Right ventricle myocardium inferior (tissue), 1 donor: ENCODE measurements around the gene SSH2. TPM values are rescaled to one million over a fixed set of nuclear protein-coding genes. Genes with fewer than 3 reads are reported as not detected.
"Not testable (repeated sequence)": the region's sequence is repeated elsewhere in the genome, so short reads cannot be mapped to it uniquely, and the experiment has no call there.

ENCODE experiments used
- ATAC-seq: fragments of 200-7000 bp; cut with Tn5 transposase; one replicate; pipeline ENCODE4 v1.9.1; 2020; ENCODE audit warnings: mild to moderate bottlenecking, moderate library complexity
- DNase-seq: peaks from one replicate; pipeline ENCODE4 v3.0.0; 2021; ENCODE audit errors: missing footprints
- intact Hi-C: fragments of 100-400 bp; cut with DNase I; formaldehyde crosslinking; loops from one replicate; pipeline ENCODE4 v1.11.0; 2022
- total RNA-seq: library from RNA; stranded (reverse); fragmentation: NEBNext Ultra II Directional; extraction: Animal tissue kit (Norgen Biotek cat#: 25700); gene quantifications from one replicate; pipeline ENCODE4 v1.2.1, GENCODE V29; 2021
- donor health status: DM: no; HTN: yes; CAD: no; lungs with severe emphysema.

The SSH2 gene
- total RNA-seq, 1 donor from 2014 or later = 34.7 TPM

DNA sequence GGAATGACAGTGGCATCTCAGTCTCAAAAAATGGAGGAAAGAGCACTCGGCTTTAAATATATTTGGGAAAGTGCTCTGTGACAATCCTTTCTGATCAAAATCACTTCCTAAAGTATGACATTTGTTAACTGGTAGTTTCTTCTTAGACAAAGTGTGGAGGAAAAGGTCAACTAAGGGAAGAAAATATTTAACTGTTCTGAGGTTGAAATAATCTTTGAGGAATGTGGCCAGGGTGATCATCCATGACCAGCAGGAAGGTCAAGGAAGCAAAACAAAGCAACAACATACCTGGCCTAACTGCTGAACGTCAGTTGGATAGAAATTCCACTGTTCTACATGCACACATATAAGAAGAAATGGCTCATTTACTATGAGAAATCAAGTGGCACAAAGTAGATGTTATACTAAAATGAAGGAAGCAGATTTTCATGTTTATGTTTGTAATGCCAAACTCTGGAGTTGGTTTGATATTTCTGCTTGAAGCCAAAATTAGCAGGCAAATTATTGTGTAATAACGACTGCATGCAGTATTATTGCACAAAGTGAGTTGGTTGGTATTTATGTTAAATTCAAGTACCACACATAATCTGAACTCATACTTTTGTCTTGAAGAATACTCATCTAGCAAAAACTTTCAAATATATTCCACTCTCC, 220.0 kb downstream of the SSH2 start:
- DNase-seq (no peak), ATAC-seq (no peak)
- intact Hi-C loops = no loop called here

DNA sequence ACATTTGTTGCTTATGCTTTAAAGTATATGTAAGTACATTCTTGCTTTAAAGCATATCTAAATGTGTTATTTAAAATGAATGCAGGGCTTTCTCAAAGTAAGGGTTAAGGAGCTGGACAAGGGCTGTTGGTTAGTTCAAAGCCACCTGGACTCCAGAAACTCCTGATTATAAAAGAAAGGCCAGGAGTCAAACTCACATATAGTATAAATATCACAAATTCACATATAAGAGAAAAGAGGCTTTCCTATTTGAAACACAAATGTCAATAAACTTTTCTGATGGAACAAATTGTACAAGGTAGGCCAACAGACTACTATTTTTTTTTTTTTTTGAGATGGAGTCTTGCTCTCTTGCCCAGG, 222.8 kb downstream of the SSH2 start:
- ATAC-seq (no peak), DNase-seq (no peak)
- intact Hi-C loops = no loop called here

GRCh38 chr17:29706045-29706431, 224.0 kb downstream of the SSH2 start:
- ATAC-seq (no peak), DNase-seq (no peak)
- intact Hi-C loops = no loop called here

GRCh38 chr17:29705386-29705785, 224.6 kb downstream of the SSH2 start:
- intact Hi-C loops = no loop called here
- ATAC-seq (no peak), DNase-seq (no peak)

DNA sequence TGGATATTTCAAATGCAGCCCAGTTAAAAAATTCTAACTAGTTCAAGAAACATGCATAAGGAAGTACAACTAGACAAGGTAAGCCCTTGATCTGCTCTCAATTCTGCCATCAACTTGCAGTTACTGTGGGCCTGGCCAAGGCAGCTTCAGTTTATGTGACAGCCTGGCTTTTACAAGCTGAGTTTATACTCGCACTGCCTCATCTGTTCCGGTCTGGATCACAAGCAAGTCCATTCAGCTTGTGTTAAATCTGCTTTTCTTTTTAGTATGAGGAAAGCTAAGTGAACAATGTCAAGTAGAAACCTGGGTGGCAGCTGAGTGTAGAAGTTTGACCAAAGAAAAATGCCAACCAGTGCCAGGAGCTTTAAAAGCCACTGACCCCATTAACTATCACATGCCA, 230.7 kb downstream of the SSH2 start:
- ATAC-seq = no peak
- intact Hi-C loops = no loop called here
- DNase-seq = no peak

DNA sequence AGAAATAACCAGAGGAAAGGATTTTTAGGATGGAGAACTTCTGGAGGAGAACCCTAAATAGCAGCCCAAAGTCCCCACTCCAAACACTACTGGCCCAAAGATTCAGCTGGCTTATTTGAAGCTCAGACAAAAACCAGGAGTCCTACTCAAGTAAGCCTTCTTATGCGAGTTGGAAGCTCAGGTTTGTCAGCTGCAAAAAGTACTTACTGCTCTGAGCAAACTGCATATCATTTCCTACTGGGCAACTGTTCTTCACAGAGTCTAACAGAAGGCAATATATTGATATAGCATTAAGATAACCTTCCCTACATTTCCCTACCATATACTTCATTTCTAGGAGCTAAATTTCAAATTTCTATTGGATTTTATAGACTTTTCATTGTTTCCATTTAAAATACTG, 231.2 kb downstream of the SSH2 start:
- intact Hi-C loops = no loop called here
- no peak for DNase-seq
- no peak for ATAC-seq

- DNase-seq (no peak), ATAC-seq (no peak)
- intact Hi-C loops = no loop called here
Observed at GRCh38 chr17:29698019-29698777, 231.8 kb downstream of the SSH2 start.

DNA sequence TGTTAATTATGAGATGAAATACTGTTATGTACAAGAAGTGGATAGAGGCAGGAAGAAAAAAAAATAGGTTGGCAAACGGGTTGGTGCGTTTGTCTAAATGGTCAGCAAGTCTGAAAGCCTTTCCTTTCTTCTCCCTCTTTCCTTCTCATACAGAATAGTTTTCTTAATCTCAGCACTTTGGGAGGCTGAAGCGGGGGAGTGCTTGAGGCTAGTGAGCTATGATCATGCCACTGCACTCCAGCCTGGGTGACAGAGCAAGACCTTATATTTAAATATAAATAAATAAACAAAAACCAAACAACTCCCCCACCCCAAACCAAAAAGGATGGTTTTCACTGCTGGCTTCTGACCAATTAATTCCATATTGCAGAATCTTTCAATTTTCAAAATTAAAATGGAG, 232.7 kb downstream of the SSH2 start:
- DNase-seq = no peak
- ATAC-seq = no peak

GRCh38 chr17:29694918-29695563, 235.0 kb downstream of the SSH2 start:
- peak; percentile 89 for ATAC-seq
- intact Hi-C loops = no loop called here
- no peak for DNase-seq

More for the DNA sequence above, 232.7 kb downstream of the SSH2 start:
- intact Hi-C loops = no loop called here

DNA sequence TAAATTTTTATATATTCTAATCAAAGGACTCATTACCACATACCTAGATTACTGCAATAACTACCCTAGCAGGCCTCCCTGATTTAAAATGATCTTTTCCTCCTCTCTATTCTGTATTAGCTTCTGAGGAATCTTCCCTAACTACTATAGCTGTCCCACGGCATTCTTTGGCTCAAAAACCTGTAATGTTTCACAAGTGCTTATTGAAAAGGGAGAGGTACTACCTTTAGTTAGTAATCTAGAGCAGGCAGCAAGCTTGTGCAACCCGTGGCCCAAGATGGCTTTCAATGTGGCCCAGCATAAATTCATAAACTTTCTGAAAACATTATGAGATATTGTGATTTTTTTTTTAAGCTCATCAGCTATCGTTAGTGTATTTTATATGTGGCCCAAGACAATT, 236.3 kb downstream of the SSH2 start:
- intact Hi-C loops = no loop called here

DNA sequence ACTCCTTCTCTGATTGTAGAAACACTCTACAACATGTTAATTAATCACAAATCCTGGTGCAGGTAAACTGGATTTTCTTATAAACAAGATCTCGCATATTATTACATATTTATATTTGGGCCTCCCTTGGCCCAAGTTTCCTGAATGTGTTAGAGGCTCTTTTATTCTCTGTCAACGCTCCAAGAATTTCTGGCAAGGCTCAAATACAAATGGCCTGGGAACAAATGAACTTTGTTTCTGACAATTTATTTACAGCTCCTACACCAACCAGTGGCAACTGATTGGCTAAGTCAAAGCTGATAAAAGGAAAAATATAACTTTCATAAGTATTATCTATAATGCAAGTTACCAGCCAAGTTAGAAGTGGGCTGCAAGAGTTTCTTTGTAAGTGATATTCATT, 242.4 kb downstream of the SSH2 start:
- ATAC-seq = peak; percentile 76
- no peak for DNase-seq
- intact Hi-C loops = no loop called here

More for the DNA sequence above, 236.3 kb downstream of the SSH2 start:
- no peak for ATAC-seq
- no peak for DNase-seq

- intact Hi-C loops = no loop called here
- ATAC-seq (peak; percentile 75), DNase-seq (no peak)
Observed at GRCh38 chr17:29686993-29687590, 242.9 kb downstream of the SSH2 start.

- intact Hi-C loops = loop anchor here (5.0 kb wide), 1 partner anchor 79 kb away; no protein-coding TSS in a partner anchor
- DNase-seq (no peak), ATAC-seq (no peak)
Observed at GRCh38 chr17:29683481-29683880, 246.5 kb downstream of the SSH2 start.

- intact Hi-C loops = loop anchor here (5.0 kb wide), 1 partner anchor 79 kb away; no protein-coding TSS in a partner anchor
- DNase-seq (no peak), ATAC-seq (no peak)
Observed at GRCh38 chr17:29682987-29683386, 247.0 kb downstream of the SSH2 start.

- DNase-seq (no peak), ATAC-seq (no peak)
- intact Hi-C loops = loop anchor here (5.0 kb wide), 1 partner anchor 80 kb away; no protein-coding TSS in a partner anchor
Observed at GRCh38 chr17:29682054-29682453, 248.0 kb downstream of the SSH2 start.

DNA sequence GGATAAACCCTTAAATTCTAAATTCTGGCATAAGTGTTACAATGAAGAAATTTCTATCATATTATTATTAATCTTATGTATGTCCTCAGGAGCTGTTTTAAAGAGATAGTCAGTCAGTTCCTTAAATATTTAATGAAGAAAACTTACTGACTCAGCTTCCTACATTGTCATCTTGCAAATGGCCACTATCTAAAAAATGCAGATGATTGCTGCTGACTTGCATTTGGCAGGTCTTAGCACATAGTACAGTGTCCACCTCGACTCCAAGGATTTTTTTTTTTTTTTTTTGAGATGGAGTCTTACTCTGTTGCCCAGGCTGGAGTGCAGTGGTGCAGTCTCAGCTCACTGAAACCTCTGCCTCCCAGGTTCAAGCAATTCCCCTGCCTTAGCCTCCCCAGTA, 252.2 kb downstream of the SSH2 start:
- intact Hi-C loops = loop anchor here (2.0 kb wide), 1 partner anchor 39 kb away; no protein-coding TSS in a partner anchor
- ATAC-seq = no peak
- DNase-seq = no peak

DNA sequence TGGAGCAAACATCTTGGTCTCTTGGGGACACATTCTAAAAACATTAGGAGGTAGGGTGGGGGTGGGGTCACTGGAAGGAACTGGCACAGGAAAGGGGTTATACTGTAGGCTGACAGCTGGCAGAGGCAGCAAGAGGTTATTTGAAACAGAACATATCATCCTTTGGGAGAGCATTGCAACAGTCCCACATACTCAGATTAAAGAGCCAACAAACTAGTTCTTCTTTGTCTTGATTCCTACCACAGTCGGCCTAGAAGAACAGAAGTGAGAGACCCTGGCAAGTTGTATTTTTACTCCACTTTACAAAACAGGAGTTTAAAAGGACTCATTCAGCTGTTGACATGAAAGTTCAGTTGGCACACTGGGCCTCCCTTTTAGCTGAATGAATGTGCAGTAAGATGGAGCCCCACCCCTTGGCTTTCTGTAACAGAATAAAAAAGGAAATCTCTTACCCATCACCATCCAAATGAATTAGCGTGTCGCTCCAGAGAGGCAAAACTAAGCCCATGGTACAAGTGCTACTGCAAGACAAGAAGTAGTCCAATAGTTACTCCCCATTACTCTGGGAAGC, 252.7 kb downstream of the SSH2 start:
- intact Hi-C loops = loop anchor here (2.0 kb wide), 1 partner anchor 39 kb away; no protein-coding TSS in a partner anchor
- DNase-seq = peak; percentile 69
- peak; percentile 94 for ATAC-seq

DNA sequence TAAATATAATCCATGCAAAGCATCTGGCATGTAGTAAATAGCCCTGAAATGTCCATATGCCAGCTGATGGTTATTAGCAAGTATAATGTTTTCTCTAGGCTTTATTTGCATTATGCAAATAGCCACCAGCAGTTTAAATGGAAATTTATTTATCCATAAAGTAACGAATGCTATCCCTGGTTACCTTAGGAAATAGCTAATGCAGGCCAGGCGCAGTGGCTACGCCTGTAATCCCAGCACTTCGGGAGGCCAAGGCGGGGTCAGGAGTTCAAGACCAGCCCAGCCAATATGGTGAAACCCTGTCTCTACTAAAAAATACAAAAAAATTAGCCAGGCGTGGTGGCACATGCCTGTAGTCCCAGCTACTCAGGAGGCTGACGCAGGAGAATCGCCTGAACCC, 254.1 kb downstream of the SSH2 start:
- ATAC-seq, DNase-seq: not testable (repeated sequence)
- intact Hi-C loops = loop anchor here (2.0 kb wide), 1 partner anchor 37 kb away; no protein-coding TSS in a partner anchor

DNA sequence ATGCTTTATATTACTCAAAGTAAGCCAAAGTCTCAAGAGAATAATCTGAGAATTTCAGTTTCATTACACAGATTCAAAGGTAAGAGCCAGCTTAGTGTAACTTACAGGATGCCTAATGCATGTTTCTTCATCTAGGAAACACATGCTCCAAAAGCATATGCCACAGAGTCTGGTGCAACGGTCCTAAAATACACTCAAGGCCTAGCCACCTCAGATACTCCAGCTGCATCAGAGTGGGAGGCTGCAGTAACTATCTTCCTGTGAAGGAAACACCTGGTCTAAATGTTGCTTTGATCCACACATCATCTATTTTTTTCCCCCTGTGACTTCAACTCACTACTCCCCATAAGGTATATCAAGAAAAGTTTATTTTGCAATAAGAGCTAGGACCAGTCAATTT, 255.7 kb downstream of the SSH2 start:
- ATAC-seq = no peak
- intact Hi-C loops = no loop called here
- DNase-seq = no peak
